Measurements from ENCODE around the gene B3GALT4. TPM values are rescaled to one million over a fixed set of nuclear protein-coding genes. Genes with fewer than 3 reads are reported as not detected.

The B3GALT4 gene
- total and polyA plus RNA-seq, 2 of the 13 experiments (the other 11 are each of a cell fraction or from before 2014, with no cell fraction given): 0.04 to 0.27 TPM

- no peak for TF ChIP-seq PATZ1 (CRISPR knock-in tag; IDR thresholded peaks at IDR 0.05)
- TF ChIP-seq FOXO1 (CRISPR knock-in tag; IDR thresholded peaks at IDR 0.05): peak; percentile 73
- 0 out of 2 replicates have a peak, but pooled peaks have one; percentile 47 for TF ChIP-seq CSRNP2 (CRISPR knock-in tag; conservative IDR thresholded peaks at IDR 0.05; ENCODE audit: low read depth)
- TF ChIP-seq ZHX1 (CRISPR knock-in tag; IDR thresholded peaks at IDR 0.05; ENCODE audit: low read depth): no peak
- peak; percentile 73 for TF ChIP-seq ZNF770 (CRISPR knock-in tag; IDR thresholded peaks at IDR 0.05)
- TF ChIP-seq ZNF10 (CRISPR knock-in tag; IDR thresholded peaks at IDR 0.05; ENCODE audit: borderline replicate concordance, low read depth): no peak
- no peak for TF ChIP-seq MED13 (CRISPR knock-in tag; IDR thresholded peaks at IDR 0.05)
- TF ChIP-seq ZC3H4 (CRISPR knock-in tag; IDR thresholded peaks at IDR 0.05; ENCODE audit: borderline replicate concordance): 0 out of 2 replicates have a peak, but pooled peaks have one; percentile 59
- TF ChIP-seq ETS1 (CRISPR knock-in tag; IDR thresholded peaks at IDR 0.05): peak; percentile 24; the same call in 1 of the 2 replicates
- peak; percentile 86 for TF ChIP-seq HDAC1 (CRISPR knock-in tag; IDR thresholded peaks at IDR 0.05)
- no peak; the same call in 1 of the 2 replicates for TF ChIP-seq MIER2 (CRISPR knock-in tag; IDR thresholded peaks at IDR 0.05)
- TF ChIP-seq MNT (IDR thresholded peaks at IDR 0.05): no peak
- TF ChIP-seq KLF16 (CRISPR knock-in tag; IDR thresholded peaks at IDR 0.05): peak; percentile 23 to 94; a peak in 3 of 4 replicates
- no peak for TF ChIP-seq ZNF572 (CRISPR knock-in tag; IDR thresholded peaks at IDR 0.05)
- peak; percentile 73 for TF ChIP-seq HNRNPL (IDR thresholded peaks at IDR 0.05; ENCODE audit: low read depth, low read length)
Observed at GRCh38 chr6:33299237-33299944, 22.5 kb downstream of the B3GALT4 start (continued).
